GM18519 (cell line): ENCODE data around the gene PDE4A.
"Not testable (repeated sequence)": the region's sequence is repeated elsewhere in the genome, so short reads cannot be mapped to it uniquely, and the experiment has no call there.

Experiments
- ATAC-seq: cut with Tn5 transposase; IDR thresholded peaks from one replicate; pipeline ENCODE4 v1.9.1; 2021; ENCODE audit warnings: mild to moderate bottlenecking, moderate library complexity; ENCODE audit not compliant: unreplicated experiment, low FRiP score

PDE4A gene

GRCh38 chr19:10424011-10424637 lies 3.8 kb downstream of the PDE4A start:
- ATAC-seq, result no peak

- no peak for ATAC-seq
Measured at GRCh38 chr19:10427169-10427568, 6.8 kb downstream of the PDE4A start.

- ATAC-seq, result no peak
Measured at GRCh38 chr19:10428996-10429381, 8.7 kb downstream of the PDE4A start.

GRCh38 chr19:10430505-10431253 lies 10.3 kb downstream of the PDE4A start:
- no peak for ATAC-seq

- no peak for ATAC-seq
Measured at GRCh38 chr19:10431254-10431942, 11.1 kb downstream of the PDE4A start.

- no peak for ATAC-seq
Measured at GRCh38 chr19:10431943-10432735, 11.8 kb downstream of the PDE4A start.

- no peak for ATAC-seq
Measured at GRCh38 chr19:10432736-10433130, 12.4 kb downstream of the PDE4A start.

GRCh38 chr19:10433131-10433536 lies 12.8 kb downstream of the PDE4A start:
- ATAC-seq, result no peak

GRCh38 chr19:10439588-10439987 lies 19.2 kb downstream of the PDE4A start:
- ATAC-seq, result no peak

- ATAC-seq, result no peak
Measured at GRCh38 chr19:10442698-10443097, 22.4 kb downstream of the PDE4A start.

- ATAC-seq, result no peak
Measured at GRCh38 chr19:10449037-10449436, 28.7 kb downstream of the PDE4A start.

GRCh38 chr19:10450191-10450852 lies 30.0 kb downstream of the PDE4A start:
- ATAC-seq, result no peak

- no peak for ATAC-seq
Measured at GRCh38 chr19:10450853-10451609, 30.7 kb downstream of the PDE4A start.

- no peak for ATAC-seq
Measured at GRCh38 chr19:10452726-10453618, 32.6 kb downstream of the PDE4A start.

- ATAC-seq, result no peak
Measured at GRCh38 chr19:10453852-10454251, 33.5 kb downstream of the PDE4A start.

- ATAC-seq, result no peak
Measured at GRCh38 chr19:10454267-10454666, 33.9 kb downstream of the PDE4A start.

- ATAC-seq, result not testable (repeated sequence)
Measured at GRCh38 chr19:10458733-10459132, 38.4 kb downstream of the PDE4A start.

- no peak for ATAC-seq
Measured at GRCh38 chr19:10460714-10461046, 40.3 kb downstream of the PDE4A start.
